ENCODE measurements around the gene POLR2A. TPM values are rescaled to one million over a fixed set of nuclear protein-coding genes. Genes with fewer than 3 reads are reported as not detected.
"Not testable (repeated sequence)": the region's sequence is repeated elsewhere in the genome, so short reads cannot be mapped to it uniquely, and the experiment has no call there.

The POLR2A gene
- polyA plus RNA-seq, 3 donors from 2014 or later = 16.0 to 67.8 (median 25.7) TPM

- Mint-ChIP-seq H3K36me3 (peaks cover 0 to 2% (median 0%) of the 10 kb centered on the region in 3 donors), H3K4me3 (no peak overlapping the region), H3K9me3 (no peaks in the 10 kb centered on the region), H3K27ac (peak overlapping the region in 1 of 6 donors; percentile 20), H3K27me3 (ENCODE audit: low read depth in 3 of 3) (peaks cover 0 to 2% (median 0%) of the 10 kb centered on the region in 3 donors), H3K4me1 (peaks cover 23 to 26% of the 10 kb centered on the region in 2 donors)
- no peak for DNase-seq
Measured at GRCh38 chr17:7466318-7466638, 17.9 kb upstream of the POLR2A start.

- peak overlapping the region in 3 of 6 donors; percentile 20 to 71 (median 46) for H3K27ac Mint-ChIP-seq
- H3K9me3 Mint-ChIP-seq = no peaks in the 10 kb centered on the region
- H3K4me1 Mint-ChIP-seq = peaks cover 27 to 31% of the 10 kb centered on the region in 2 donors
- no peak overlapping the region for H3K4me3 Mint-ChIP-seq
- H3K36me3 Mint-ChIP-seq = no peaks in the 10 kb centered on the region
- DNase-seq = no peak
- peaks cover 0 to 2% (median 0%) of the 10 kb centered on the region in 3 donors for H3K27me3 Mint-ChIP-seq (ENCODE audit: low read depth in 3 of 3)
Measured at GRCh38 chr17:7466639-7467341, 17.4 kb upstream of the POLR2A start.

- Mint-ChIP-seq H3K27ac (peak overlapping the region in 3 of 6 donors; percentile 34 to 71 (median 36)), H3K27me3 (ENCODE audit: low read depth in 3 of 3) (peaks cover 0 to 2% (median 0%) of the 10 kb centered on the region in 3 donors), H3K4me3 (no peak overlapping the region), H3K4me1 (peaks cover 32 to 35% of the 10 kb centered on the region in 2 donors), H3K36me3 (no peaks in the 10 kb centered on the region), H3K9me3 (no peaks in the 10 kb centered on the region)
- no peak for DNase-seq
Measured at GRCh38 chr17:7467498-7467897, 16.7 kb upstream of the POLR2A start.

- Mint-ChIP-seq H3K27me3 (ENCODE audit: low read depth in 3 of 3) (peaks cover 0 to 2% (median 0%) of the 10 kb centered on the region in 3 donors), H3K9me3 (no peaks in the 10 kb centered on the region), H3K36me3 (no peaks in the 10 kb centered on the region), H3K27ac (peak overlapping the region in 2 of 6 donors; percentile 40 to 45), H3K4me3 (no peak overlapping the region), H3K4me1 (peaks cover 32 to 35% of the 10 kb centered on the region in 2 donors)
- DNase-seq = no peak
Measured at GRCh38 chr17:7468290-7468689, 15.9 kb upstream of the POLR2A start.

GRCh38 chr17:7468804-7469389, 15.3 kb upstream of the POLR2A start:
- no peaks in the 10 kb centered on the region for H3K36me3 Mint-ChIP-seq
- no peak for DNase-seq
- H3K27me3 Mint-ChIP-seq (ENCODE audit: low read depth in 3 of 3) = peaks cover 0 to 2% (median 0%) of the 10 kb centered on the region in 3 donors
- H3K4me1 Mint-ChIP-seq = peaks cover 32 to 35% of the 10 kb centered on the region in 2 donors
- H3K9me3 Mint-ChIP-seq = no peaks in the 10 kb centered on the region
- H3K4me3 Mint-ChIP-seq = no peak overlapping the region
- H3K27ac Mint-ChIP-seq = peak overlapping the region in 3 of 6 donors; percentile 20 to 55 (median 45)

- Mint-ChIP-seq H3K27ac (peak overlapping the region in 1 of 6 donors; percentile 17), H3K4me1 (peaks cover 32 to 39% of the 10 kb centered on the region in 2 donors)
- H3K9me3 Mint-ChIP-seq; H3K4me3 Mint-ChIP-seq; H3K36me3 Mint-ChIP-seq; DNase-seq; H3K27me3 Mint-ChIP-seq (ENCODE audit: low read depth in 3 of 3): not testable (repeated sequence)
Measured at GRCh38 chr17:7469843-7470242, 14.3 kb upstream of the POLR2A start.

GRCh38 chr17:7470457-7470973, 13.7 kb upstream of the POLR2A start:
- not testable (repeated sequence) for H3K27me3 Mint-ChIP-seq (ENCODE audit: low read depth in 3 of 3); DNase-seq; H3K9me3 Mint-ChIP-seq; H3K36me3 Mint-ChIP-seq; H3K4me3 Mint-ChIP-seq
- peak overlapping the region in 4 of 6 donors; percentile 53 to 89 (median 72) for H3K27ac Mint-ChIP-seq
- peaks cover 38 to 41% of the 10 kb centered on the region in 2 donors for H3K4me1 Mint-ChIP-seq

- Mint-ChIP-seq H3K36me3 (no peaks in the 10 kb centered on the region), H3K27me3 (ENCODE audit: low read depth in 3 of 3) (peaks cover 1 to 4% (median 2%) of the 10 kb centered on the region in 3 donors), H3K4me1 (peaks cover 48 to 49% of the 10 kb centered on the region in 2 donors), H3K27ac (peak overlapping the region; percentile 58 to 91 (median 88)), H3K9me3 (no peaks in the 10 kb centered on the region), H3K4me3 (peak overlapping the region in 3 of 5 donors; percentile 26 to 45 (median 28))
- no peak for DNase-seq
Measured at GRCh38 chr17:7471729-7472128, 12.4 kb upstream of the POLR2A start.

GRCh38 chr17:7474767-7475166, 9.4 kb upstream of the POLR2A start:
- not testable (repeated sequence) for H3K9me3 Mint-ChIP-seq, H3K36me3 Mint-ChIP-seq, DNase-seq
- peaks cover 11 to 22% (median 19%) of the 10 kb centered on the region in 3 donors for H3K27me3 Mint-ChIP-seq (ENCODE audit: low read depth in 3 of 3)
- H3K4me1 Mint-ChIP-seq = peaks cover 56 to 59% of the 10 kb centered on the region in 2 donors
- peak overlapping the region in 1 of 5 donors; percentile 13 for H3K4me3 Mint-ChIP-seq
- H3K27ac Mint-ChIP-seq = peak overlapping the region in 4 of 6 donors; percentile 28 to 99 (median 47)

- peak overlapping the region; percentile 90 to 98 (median 94) for H3K4me3 Mint-ChIP-seq
- H3K27me3 Mint-ChIP-seq (ENCODE audit: low read depth in 3 of 3) = peaks cover 17 to 26% (median 24%) of the 10 kb centered on the region in 3 donors
- H3K4me1 Mint-ChIP-seq = peaks cover 62 to 66% of the 10 kb centered on the region in 2 donors
- H3K27ac Mint-ChIP-seq = peak overlapping the region; percentile 94 to 99 (median 97)
- peak; percentile 38 to 53 (median 53) for DNase-seq
- no peaks in the 10 kb centered on the region for H3K9me3 Mint-ChIP-seq
- no peaks in the 10 kb centered on the region for H3K36me3 Mint-ChIP-seq
Measured at GRCh38 chr17:7475764-7476422, 8.3 kb upstream of the POLR2A start.

- Mint-ChIP-seq H3K27ac (peak overlapping the region; percentile 94 to 99 (median 97)), H3K4me1 (peaks cover 60 to 63% of the 10 kb centered on the region in 2 donors), H3K9me3 (no peaks in the 10 kb centered on the region), H3K4me3 (peak overlapping the region; percentile 90 to 98 (median 94)), H3K36me3 (no peaks in the 10 kb centered on the region), H3K27me3 (ENCODE audit: low read depth in 3 of 3) (peaks cover 18 to 26% (median 25%) of the 10 kb centered on the region in 3 donors)
- no peak for DNase-seq
Measured at GRCh38 chr17:7476494-7476893, 7.7 kb upstream of the POLR2A start.

- H3K4me1 Mint-ChIP-seq = peaks cover 59 to 63% of the 10 kb centered on the region in 2 donors
- H3K27ac Mint-ChIP-seq = peak overlapping the region; percentile 94 to 99 (median 97)
- peaks cover 19 to 29% (median 27%) of the 10 kb centered on the region in 3 donors for H3K27me3 Mint-ChIP-seq (ENCODE audit: low read depth in 3 of 3)
- no peaks in the 10 kb centered on the region for H3K9me3 Mint-ChIP-seq
- DNase-seq = no peak
- H3K4me3 Mint-ChIP-seq = peak overlapping the region; percentile 90 to 98 (median 94)
- no peaks in the 10 kb centered on the region for H3K36me3 Mint-ChIP-seq
Measured at GRCh38 chr17:7476951-7477350, 7.2 kb upstream of the POLR2A start.

- Mint-ChIP-seq H3K27ac (peak overlapping the region; percentile 94 to 99 (median 97)), H3K4me3 (peak overlapping the region; percentile 90 to 98 (median 94)), H3K4me1 (peaks cover 61 to 65% of the 10 kb centered on the region in 2 donors), H3K9me3 (no peaks in the 10 kb centered on the region), H3K36me3 (no peaks in the 10 kb centered on the region), H3K27me3 (ENCODE audit: low read depth in 3 of 3) (peaks cover 19 to 30% (median 27%) of the 10 kb centered on the region in 3 donors)
- DNase-seq = peak; percentile 70 to 72 (median 72)
Measured at GRCh38 chr17:7477392-7478275, 6.5 kb upstream of the POLR2A start.
